HCT116 (cell line): Measurements from ENCODE around the gene CMTM6.

Source experiments
- CBX3 ChIP-seq: IDR thresholded peaks from 2 replicates; pipeline ENCODE4 v1.6.1; 2012; ENCODE audit warnings: low read depth
- CTCF ChIP-seq, 3 experiments: fragments of 200-600 bp in 1 of 3; sonication (generic) in 1 of 3; IDR thresholded peaks in 2 of 3; conservative IDR thresholded peaks in 1 of 3; 2 replicates each; pipeline ENCODE4 v1.5.1; 2012 to 2017; ENCODE audit warnings: low read depth in 2 of 3, low read length in 2 of 3, antibody characterized with exemption in 1 of 3, borderline replicate concordance in 1 of 3, control low read depth in 1 of 3, mild to moderate bottlenecking in 1 of 3, mixed read lengths in 1 of 3, mixed run types in 1 of 3, moderate library complexity in 1 of 3; ENCODE audit not compliant: insufficient read depth in 1 of 3
- FOSL1 ChIP-seq: IDR thresholded peaks from 2 replicates; pipeline ENCODE4 v1.6.1; 2012; ENCODE audit warnings: low read depth
- POLR2A ChIP-seq: IDR thresholded peaks from 2 replicates; pipeline ENCODE4 v1.7.0; 2011; ENCODE audit warnings: borderline replicate concordance; ENCODE audit not compliant: insufficient read depth, insufficient read length; ENCODE audit errors: extremely low read depth
- POLR2AphosphoS5 ChIP-seq: IDR thresholded peaks from 2 replicates; pipeline ENCODE4 v1.6.1; 2011; ENCODE audit warnings: mild to moderate bottlenecking, low read depth, low read length, moderate library complexity
- REST ChIP-seq: IDR thresholded peaks from 2 replicates; pipeline ENCODE4 v1.6.1; 2012; ENCODE audit warnings: low read depth
- TCF7L2 ChIP-seq: IDR thresholded peaks from 2 replicates; pipeline ENCODE4 v1.7.0; 2011; ENCODE audit warnings: borderline replicate concordance, inconsistent platforms; ENCODE audit not compliant: insufficient read depth, insufficient read length; ENCODE audit errors: extremely low read depth

GRCh38 chr3:32470362-32470761 is 32.3 kb downstream of the CMTM6 start:
- TF ChIP-seq CBX3 (no peak), FOSL1 (no peak), CTCF (IDR thresholded peaks at IDR 0.05 in 2 of 3, conservative IDR thresholded peaks at IDR 0.05 in 1 of 3; ENCODE audit: borderline replicate concordance in 1 of 3, insufficient read depth in 1 of 3, low read depth in 2 of 3, low read length in 2 of 3) (no peak), POLR2A (no peak), POLR2AphosphoS5 (no peak), REST (no peak), TCF7L2 (no peak)
